ENCODE measurements around the gene CUL2.

Gene CUL2

DNA sequence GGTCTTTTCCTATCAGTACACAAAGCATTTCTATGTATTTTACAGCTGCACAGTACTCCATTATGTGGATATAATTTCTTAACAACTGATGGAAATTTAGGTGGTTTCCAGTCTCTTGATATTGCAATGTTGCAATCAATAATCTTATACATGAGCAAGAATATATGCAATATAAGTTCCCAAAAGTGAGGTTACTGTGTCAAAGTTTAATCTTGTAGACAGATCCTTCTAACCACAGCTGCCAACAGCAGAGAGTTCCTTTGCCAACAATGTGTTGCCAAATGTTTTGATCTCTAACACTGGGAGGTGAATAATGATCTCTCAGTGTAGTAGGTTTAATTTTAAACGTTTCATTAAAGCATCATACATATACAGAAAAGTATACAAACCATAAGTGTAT is 54.5 kb downstream of the CUL2 start:
- no peaks in the 10 kb centered on the region for H3K27me3 ChIP-seq
- no peaks in the 10 kb centered on the region for H3K9me3 ChIP-seq
- peaks cover 81% of the 10 kb centered on the region for H3K36me3 ChIP-seq
- TF ChIP-seq Cebpa-rat (IDR thresholded peaks at IDR 0.05): no peak
- H3K27ac ChIP-seq: no peak overlapping the region
- H4K20me1 ChIP-seq: peaks cover 3% of the 10 kb centered on the region; the same call in 1 of the 2 replicates
- no peak overlapping the region for H3K9ac ChIP-seq
- H3K4me3 ChIP-seq: no peak overlapping the region
- no peaks in the 10 kb centered on the region for H3K4me1 ChIP-seq
- no peak overlapping the region for H3K4me2 ChIP-seq

- H3K4me2 ChIP-seq: no peak overlapping the region
- no peak overlapping the region for H3K27ac ChIP-seq
- H3K27me3 ChIP-seq: no peaks in the 10 kb centered on the region
- H3K36me3 ChIP-seq: peaks cover 64% of the 10 kb centered on the region
- H3K4me1 ChIP-seq: no peaks in the 10 kb centered on the region
- H3K9me3 ChIP-seq: no peaks in the 10 kb centered on the region
- no peak overlapping the region for H3K4me3 ChIP-seq
- no peak overlapping the region for H3K9ac ChIP-seq
- H4K20me1 ChIP-seq: no peaks in the 10 kb centered on the region
- TF ChIP-seq Cebpa-rat (IDR thresholded peaks at IDR 0.05): no peak
These were observed 62.6 kb downstream of the CUL2 start for GRCh38 chr10:35027567-35027966.

GRCh38 chr10:35025916-35026315 is 64.2 kb downstream of the CUL2 start:
- Histone ChIP-seq H3K4me2 (no peak overlapping the region), H3K9ac (no peak overlapping the region), H3K27ac (no peak overlapping the region), H3K36me3 (peaks cover 60% of the 10 kb centered on the region), H3K4me3 (no peak overlapping the region), H3K27me3 (no peaks in the 10 kb centered on the region), H3K4me1 (no peaks in the 10 kb centered on the region), H3K9me3 (no peaks in the 10 kb centered on the region), H4K20me1 (no peaks in the 10 kb centered on the region)
- TF ChIP-seq Cebpa-rat (IDR thresholded peaks at IDR 0.05): no peak

- no peak overlapping the region for H3K4me3 ChIP-seq
- no peaks in the 10 kb centered on the region for H3K27me3 ChIP-seq
- no peak overlapping the region for H3K9ac ChIP-seq
- H3K4me1 ChIP-seq: no peaks in the 10 kb centered on the region
- no peaks in the 10 kb centered on the region for H3K9me3 ChIP-seq
- no peak overlapping the region for H3K27ac ChIP-seq
- no peak overlapping the region for H3K4me2 ChIP-seq
- TF ChIP-seq Cebpa-rat (IDR thresholded peaks at IDR 0.05): no peak
- peaks cover 74% of the 10 kb centered on the region for H3K36me3 ChIP-seq
- no peaks in the 10 kb centered on the region for H4K20me1 ChIP-seq
These were observed 69.7 kb downstream of the CUL2 start for GRCh38 chr10:35020481-35020880.

DNA sequence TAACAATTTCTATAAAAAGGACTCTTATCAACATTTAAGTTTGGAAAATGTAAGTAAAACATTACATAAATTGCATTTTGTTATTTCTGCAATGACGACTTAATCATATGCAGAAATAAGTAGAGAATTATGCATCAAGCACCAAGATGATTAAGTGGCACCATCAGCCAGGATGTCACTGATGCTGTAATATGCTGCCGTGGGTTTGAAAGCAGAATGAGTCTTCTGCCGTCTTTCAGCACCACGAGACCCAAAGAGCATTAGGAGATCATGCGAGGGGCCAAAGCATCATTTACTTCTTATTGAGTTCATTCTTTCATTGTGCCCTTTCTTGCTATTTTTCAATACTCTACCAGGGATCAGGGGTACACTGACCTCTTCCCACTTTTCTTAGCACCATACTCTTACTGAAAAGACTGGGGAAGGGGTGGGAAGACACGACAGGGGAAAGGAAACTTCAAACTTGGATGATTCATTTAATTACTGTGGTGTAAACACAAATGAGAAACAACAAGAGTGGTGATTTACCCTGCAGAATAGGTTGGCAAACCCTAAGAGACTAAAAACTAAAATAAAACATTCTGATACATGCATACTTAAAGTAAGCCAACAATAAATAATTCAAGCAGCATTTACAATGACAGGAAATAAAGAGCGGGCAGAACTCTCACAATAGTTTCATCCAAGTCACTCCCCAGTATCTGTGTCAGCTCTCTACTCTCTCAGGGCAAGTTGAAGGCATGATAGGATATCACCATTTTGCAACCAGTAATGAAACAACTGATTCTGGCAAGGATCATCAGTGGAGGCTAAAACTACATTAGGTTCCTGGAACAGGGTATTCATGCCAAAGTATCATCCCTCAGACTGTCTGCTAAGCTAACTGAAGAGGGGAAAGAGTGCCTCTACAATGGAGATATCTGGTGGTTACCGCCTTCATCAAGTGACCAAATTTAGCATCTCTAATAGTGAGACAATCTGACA is 70.8 kb downstream of the CUL2 start:
- Histone ChIP-seq H3K9me3 (no peaks in the 10 kb centered on the region), H3K27me3 (no peaks in the 10 kb centered on the region), H4K20me1 (no peaks in the 10 kb centered on the region), H3K4me3 (no peak overlapping the region), H3K9ac (no peak overlapping the region), H3K4me2 (no peak overlapping the region), H3K27ac (no peak overlapping the region), H3K4me1 (no peaks in the 10 kb centered on the region), H3K36me3 (peaks cover 79% of the 10 kb centered on the region)
- TF ChIP-seq Cebpa-rat (IDR thresholded peaks at IDR 0.05): no peak

DNA sequence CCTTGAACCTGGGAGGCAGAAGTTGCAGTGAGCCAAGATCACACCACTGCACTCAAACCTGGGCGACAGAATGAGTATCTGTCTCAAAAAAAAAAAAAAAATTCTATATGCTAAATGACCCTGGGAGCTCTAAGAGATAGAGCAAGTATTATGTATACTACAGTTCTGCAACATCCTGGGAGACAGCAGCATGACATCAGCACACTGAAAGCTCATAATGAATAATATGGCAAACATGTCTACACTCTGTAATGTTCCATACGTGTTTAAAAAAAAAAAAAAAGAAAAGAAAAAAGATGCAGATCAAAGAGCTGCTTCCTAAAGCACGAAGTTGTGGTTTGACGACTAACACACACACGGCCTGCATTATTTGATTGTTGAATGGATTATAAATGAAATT is 72.5 kb downstream of the CUL2 start:
- no peaks in the 10 kb centered on the region for H4K20me1 ChIP-seq
- TF ChIP-seq Cebpa-rat (IDR thresholded peaks at IDR 0.05): no peak
- no peak overlapping the region for H3K4me2 ChIP-seq
- no peak overlapping the region for H3K9ac ChIP-seq
- peaks cover 78% of the 10 kb centered on the region for H3K36me3 ChIP-seq
- H3K9me3 ChIP-seq: no peaks in the 10 kb centered on the region
- no peaks in the 10 kb centered on the region for H3K27me3 ChIP-seq
- no peaks in the 10 kb centered on the region for H3K4me1 ChIP-seq
- H3K27ac ChIP-seq: no peak overlapping the region
- no peak overlapping the region for H3K4me3 ChIP-seq

- peaks cover 86% of the 10 kb centered on the region for H3K36me3 ChIP-seq
- no peaks in the 10 kb centered on the region for H3K27me3 ChIP-seq
- H3K4me1 ChIP-seq: no peaks in the 10 kb centered on the region
- H3K9me3 ChIP-seq: no peaks in the 10 kb centered on the region
- H3K9ac ChIP-seq: no peak overlapping the region
- H4K20me1 ChIP-seq: no peaks in the 10 kb centered on the region
- H3K4me3 ChIP-seq: no peak overlapping the region
- H3K27ac ChIP-seq: no peak overlapping the region
- H3K4me2 ChIP-seq: no peak overlapping the region
- TF ChIP-seq Cebpa-rat (IDR thresholded peaks at IDR 0.05): no peak
These were observed 74.2 kb downstream of the CUL2 start for GRCh38 chr10:35015843-35016408.

GRCh38 chr10:35012781-35013180 is 77.4 kb downstream of the CUL2 start:
- Histone ChIP-seq H3K36me3 (peaks cover 80% of the 10 kb centered on the region), H3K4me2 (no peak overlapping the region), H3K27me3 (no peaks in the 10 kb centered on the region), H4K20me1 (no peaks in the 10 kb centered on the region), H3K9me3 (no peaks in the 10 kb centered on the region), H3K4me1 (no peaks in the 10 kb centered on the region), H3K9ac (no peak overlapping the region), H3K4me3 (no peak overlapping the region), H3K27ac (no peak overlapping the region)
- TF ChIP-seq Cebpa-rat (IDR thresholded peaks at IDR 0.05): no peak

GRCh38 chr10:35011771-35012191 is 78.4 kb downstream of the CUL2 start:
- Histone ChIP-seq H3K36me3 (peaks cover 73% of the 10 kb centered on the region), H3K4me2 (no peak overlapping the region)
- TF ChIP-seq Cebpa-rat (IDR thresholded peaks at IDR 0.05): no peak

GRCh38 chr10:35007858-35008301 is 82.3 kb downstream of the CUL2 start:
- H3K36me3 ChIP-seq: peaks cover 43% of the 10 kb centered on the region
- no peak overlapping the region for H3K4me2 ChIP-seq
- no peak overlapping the region for H3K4me3 ChIP-seq
- H3K9ac ChIP-seq: no peak overlapping the region
- no peaks in the 10 kb centered on the region for H3K27me3 ChIP-seq
- H3K9me3 ChIP-seq: no peaks in the 10 kb centered on the region
- no peak overlapping the region for H3K27ac ChIP-seq
- TF ChIP-seq Cebpa-rat (IDR thresholded peaks at IDR 0.05): no peak
- no peaks in the 10 kb centered on the region for H4K20me1 ChIP-seq
- no peaks in the 10 kb centered on the region for H3K4me1 ChIP-seq

More at GRCh38 chr10:35011771-35012191, 78.4 kb downstream of the CUL2 start:
- no peaks in the 10 kb centered on the region for H4K20me1 ChIP-seq
- no peak overlapping the region for H3K27ac ChIP-seq
- H3K9me3 ChIP-seq: no peaks in the 10 kb centered on the region
- no peak overlapping the region for H3K4me3 ChIP-seq
- no peak overlapping the region for H3K9ac ChIP-seq
- H3K4me1 ChIP-seq: no peaks in the 10 kb centered on the region
- H3K27me3 ChIP-seq: no peaks in the 10 kb centered on the region
